NT2/D1 (cell line): ENCODE measurements around the gene NDUFA8.

Experiments used
- DNase-seq: peaks from one replicate; pipeline ENCODE4 v3.0.0-alpha.2; 2011; ENCODE audit warnings: low read depth, low spot score
- H3K27me3 ChIP-seq: 2 replicates; pipeline ENCODE4 v1.6.0; 2011; ENCODE audit warnings: mild to moderate bottlenecking; ENCODE audit not compliant: insufficient read length, insufficient read depth
- H3K36me3 ChIP-seq: 2 replicates; pipeline ENCODE4 v1.6.1; 2011; ENCODE audit warnings: mild to moderate bottlenecking, low read length, mixed read lengths; ENCODE audit not compliant: insufficient read depth, insufficient read length
- H3K4me1 ChIP-seq: 2 replicates; pipeline ENCODE4 v1.5.1; 2011; ENCODE audit not compliant: insufficient read depth, insufficient read length
- H3K4me3 ChIP-seq: 2 replicates; pipeline ENCODE4 v1.5.1; 2011; ENCODE audit warnings: low read depth; ENCODE audit not compliant: insufficient read length
- H3K9ac ChIP-seq: 2 replicates; pipeline ENCODE4 v1.6.0; 2011; ENCODE audit warnings: low read depth; ENCODE audit not compliant: insufficient read length
- H3K9me3 ChIP-seq: 2 replicates; pipeline ENCODE4 v1.5.1; 2011; ENCODE audit warnings: mild to moderate bottlenecking, low read length; ENCODE audit not compliant: insufficient read depth
- SUZ12 ChIP-seq: IDR thresholded peaks from 2 replicates; pipeline ENCODE4 v1.6.1; 2011; ENCODE audit not compliant: insufficient read length, insufficient read depth; ENCODE audit errors: extremely low read depth
- YY1 ChIP-seq: IDR thresholded peaks from 2 replicates; pipeline ENCODE4 v1.6.1; 2011; ENCODE audit not compliant: insufficient read length, insufficient read depth
- ZNF274 ChIP-seq: IDR thresholded peaks from 2 replicates; pipeline ENCODE4 v1.6.1; 2011; ENCODE audit warnings: mild to moderate bottlenecking, low read depth, low read length

Gene NDUFA8

GRCh38 chr9:122143876-122144405, 15.6 kb downstream of the NDUFA8 start:
- DNase-seq: no peak
- Histone ChIP-seq H3K9ac (no peak overlapping the region), H3K27me3 (no peaks in the 10 kb centered on the region), H3K36me3 (peaks cover 67% of the 10 kb centered on the region), H3K4me1 (peaks cover 2% of the 10 kb centered on the region), H3K9me3 (no peaks in the 10 kb centered on the region), H3K4me3 (no peak overlapping the region)
- no peak for TF ChIP-seq YY1
- no peak for TF ChIP-seq SUZ12
- no peak for TF ChIP-seq ZNF274

DNA sequence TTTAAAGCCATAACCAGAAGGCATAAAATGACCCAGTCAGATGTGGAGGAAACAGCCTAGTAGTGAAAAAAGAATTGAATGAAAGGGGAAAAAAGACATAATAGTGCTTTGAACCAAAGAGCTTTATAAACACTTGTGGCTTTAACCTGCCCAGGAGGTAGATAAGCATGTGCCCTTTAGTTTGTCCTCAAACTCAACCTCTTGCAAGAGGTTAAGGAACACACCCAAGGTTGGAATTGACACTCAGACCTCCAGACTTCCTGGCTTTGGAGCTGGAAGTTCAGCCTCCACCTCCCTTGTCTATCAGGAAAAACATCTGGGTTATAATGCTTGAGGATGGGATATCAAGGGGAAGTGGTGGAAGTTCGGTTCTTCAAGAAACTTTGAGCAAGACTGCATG, 16.3 kb downstream of the NDUFA8 start:
- H3K36me3 ChIP-seq: peaks cover 64% of the 10 kb centered on the region
- TF ChIP-seq YY1 (no peak), SUZ12 (no peak), ZNF274 (no peak)
- no peaks in the 10 kb centered on the region for H3K9me3 ChIP-seq
- H3K4me1 ChIP-seq: peaks cover 3% of the 10 kb centered on the region
- H3K4me3 ChIP-seq: no peak overlapping the region
- no peaks in the 10 kb centered on the region for H3K27me3 ChIP-seq
- no peak for DNase-seq
- H3K9ac ChIP-seq: no peak overlapping the region

DNA sequence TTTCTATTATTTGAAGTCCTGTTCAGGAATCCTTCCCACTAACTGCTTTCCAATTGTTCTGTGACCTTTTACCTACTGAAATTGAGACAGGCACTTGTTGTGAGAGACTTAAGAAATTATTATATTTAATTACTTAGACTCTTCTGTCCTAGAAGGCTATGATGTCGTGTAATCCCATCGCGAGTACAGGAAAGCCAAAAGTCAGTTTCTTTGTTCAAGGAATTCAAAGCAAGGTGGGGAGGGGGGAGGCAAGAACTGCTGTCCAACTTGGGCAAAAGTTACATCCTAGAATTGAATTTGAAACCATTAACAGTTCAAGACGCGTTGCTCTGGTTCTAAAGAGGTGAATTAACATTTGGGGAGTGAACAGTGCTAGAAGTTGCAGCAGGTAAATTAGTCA, 17.9 kb downstream of the NDUFA8 start:
- no peak for DNase-seq
- no peak for TF ChIP-seq ZNF274
- no peak for TF ChIP-seq YY1
- TF ChIP-seq SUZ12: no peak

DNA sequence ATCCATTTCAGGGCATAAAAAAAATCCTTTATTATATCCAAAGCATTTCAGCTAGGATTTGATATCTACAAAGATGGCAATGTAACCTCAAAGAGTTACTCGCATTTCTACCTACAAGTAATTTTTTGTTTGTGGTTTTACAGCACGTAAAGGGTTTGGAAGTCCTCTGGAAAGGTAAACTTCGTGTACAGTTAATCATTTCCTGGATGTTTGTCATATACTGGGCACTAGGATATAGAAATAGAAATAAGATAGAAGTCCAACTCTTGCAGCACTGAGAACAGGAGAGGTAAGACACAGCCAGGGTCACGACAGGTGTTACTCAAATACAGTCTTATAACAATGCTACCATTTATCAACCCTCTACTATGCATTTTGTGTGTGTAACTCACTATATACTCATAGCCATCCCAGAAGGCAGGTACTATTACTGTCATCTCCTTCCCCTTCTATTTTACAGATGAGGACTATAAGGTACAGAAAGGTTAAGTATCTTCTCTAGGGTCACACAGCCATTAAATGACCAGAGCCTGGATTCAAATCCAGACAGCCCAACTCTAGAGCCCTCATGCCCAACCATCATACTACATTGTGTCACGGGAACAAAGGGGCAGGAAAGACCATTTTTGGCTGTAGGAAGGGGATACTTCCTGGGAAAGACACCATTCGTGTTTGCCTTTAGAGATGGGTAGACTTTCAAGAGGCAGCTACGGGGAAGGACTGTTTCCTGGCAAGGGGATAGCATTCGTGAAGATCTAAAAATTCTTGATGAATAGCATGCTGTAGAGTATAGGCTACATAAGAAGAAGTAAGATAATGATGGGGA, 19.0 kb downstream of the NDUFA8 start:
- peaks cover 3% of the 10 kb centered on the region for H3K4me1 ChIP-seq
- no peak for DNase-seq
- H3K9ac ChIP-seq: no peak overlapping the region
- TF ChIP-seq ZNF274 (no peak), SUZ12 (no peak), YY1 (no peak)
- H3K4me3 ChIP-seq: no peak overlapping the region
- no peaks in the 10 kb centered on the region for H3K9me3 ChIP-seq
- peaks cover 39% of the 10 kb centered on the region for H3K36me3 ChIP-seq
- peaks cover 3% of the 10 kb centered on the region for H3K27me3 ChIP-seq

More for the DNA sequence above, 17.9 kb downstream of the NDUFA8 start:
- peaks cover 50% of the 10 kb centered on the region for H3K36me3 ChIP-seq
- H3K9ac ChIP-seq: no peak overlapping the region
- H3K27me3 ChIP-seq: no peaks in the 10 kb centered on the region
- H3K4me3 ChIP-seq: no peak overlapping the region
- peaks cover 3% of the 10 kb centered on the region for H3K4me1 ChIP-seq
- no peaks in the 10 kb centered on the region for H3K9me3 ChIP-seq

DNA sequence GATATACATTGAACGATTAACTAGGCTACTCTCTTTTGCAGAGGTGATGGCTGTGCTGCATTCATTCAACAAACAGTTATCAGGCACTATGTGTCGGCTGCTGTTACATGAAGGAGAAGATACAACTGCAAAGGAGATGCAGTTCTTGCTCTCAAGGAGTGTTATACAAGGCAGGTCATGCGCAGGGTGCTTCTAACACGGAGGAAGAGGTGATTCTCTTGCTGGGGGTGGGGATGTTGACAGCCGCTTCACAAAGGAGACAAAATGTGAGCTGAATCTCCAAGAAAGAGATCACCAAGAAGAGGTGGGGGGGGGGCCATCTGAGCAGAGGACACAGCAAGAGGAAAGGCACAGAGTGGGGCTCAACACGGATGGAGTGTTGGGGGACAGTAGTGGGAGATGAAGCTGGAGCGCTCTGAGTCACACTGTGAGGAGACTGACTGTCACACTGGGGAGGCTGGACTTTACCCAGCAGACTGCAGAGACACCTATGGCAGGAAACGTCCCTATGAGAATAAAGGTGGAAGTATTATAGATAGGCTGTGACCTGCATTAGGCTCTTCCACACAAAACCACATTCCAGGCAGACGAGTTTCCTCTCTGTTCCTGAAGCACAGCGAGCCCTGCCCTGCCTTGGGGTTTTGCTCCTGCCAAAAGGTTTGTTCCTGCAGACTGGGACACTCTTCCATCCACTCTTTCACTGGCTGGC, 20.9 kb downstream of the NDUFA8 start:
- Histone ChIP-seq H3K4me1 (peaks cover 5% of the 10 kb centered on the region), H3K36me3 (peaks cover 21% of the 10 kb centered on the region), H3K9me3 (no peaks in the 10 kb centered on the region), H3K27me3 (peaks cover 11% of the 10 kb centered on the region), H3K9ac (no peak overlapping the region), H3K4me3 (no peak overlapping the region)
- TF ChIP-seq YY1 (no peak), SUZ12 (no peak), ZNF274 (no peak)
- DNase-seq: no peak

- no peak overlapping the region for H3K9ac ChIP-seq
- no peak for DNase-seq
- TF ChIP-seq YY1 (no peak), ZNF274 (no peak), SUZ12 (no peak)
- peaks cover 40% of the 10 kb centered on the region for H3K27me3 ChIP-seq
- no peaks in the 10 kb centered on the region for H3K36me3 ChIP-seq
- H3K4me1 ChIP-seq: peaks cover 31% of the 10 kb centered on the region
- no peak overlapping the region for H3K4me3 ChIP-seq
- no peaks in the 10 kb centered on the region for H3K9me3 ChIP-seq
Measured at GRCh38 chr9:122135529-122135859, 24.1 kb downstream of the NDUFA8 start.
